ENCODE results near the gene BAX.

DNA sequence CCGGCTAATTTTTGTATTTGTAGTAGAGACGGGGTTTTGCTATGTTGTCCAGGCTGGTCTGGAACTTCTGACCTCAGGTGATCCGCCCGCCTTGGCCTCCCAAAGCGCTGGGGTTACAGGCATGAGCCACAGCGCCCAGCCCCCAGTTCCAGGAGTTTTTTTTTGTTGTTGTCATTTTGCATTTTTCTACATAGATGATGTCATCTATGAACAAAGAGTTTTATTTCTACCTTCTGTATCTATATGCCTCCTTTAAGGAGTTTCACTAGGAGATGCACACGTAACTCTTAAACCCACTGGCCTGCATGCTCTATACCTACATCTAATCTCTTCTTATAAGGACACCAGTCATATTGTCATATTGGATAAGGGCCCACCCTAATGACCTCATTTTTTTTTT, 16.4 kb upstream of the BAX start:
- TF ChIP-seq, protein P1, sequence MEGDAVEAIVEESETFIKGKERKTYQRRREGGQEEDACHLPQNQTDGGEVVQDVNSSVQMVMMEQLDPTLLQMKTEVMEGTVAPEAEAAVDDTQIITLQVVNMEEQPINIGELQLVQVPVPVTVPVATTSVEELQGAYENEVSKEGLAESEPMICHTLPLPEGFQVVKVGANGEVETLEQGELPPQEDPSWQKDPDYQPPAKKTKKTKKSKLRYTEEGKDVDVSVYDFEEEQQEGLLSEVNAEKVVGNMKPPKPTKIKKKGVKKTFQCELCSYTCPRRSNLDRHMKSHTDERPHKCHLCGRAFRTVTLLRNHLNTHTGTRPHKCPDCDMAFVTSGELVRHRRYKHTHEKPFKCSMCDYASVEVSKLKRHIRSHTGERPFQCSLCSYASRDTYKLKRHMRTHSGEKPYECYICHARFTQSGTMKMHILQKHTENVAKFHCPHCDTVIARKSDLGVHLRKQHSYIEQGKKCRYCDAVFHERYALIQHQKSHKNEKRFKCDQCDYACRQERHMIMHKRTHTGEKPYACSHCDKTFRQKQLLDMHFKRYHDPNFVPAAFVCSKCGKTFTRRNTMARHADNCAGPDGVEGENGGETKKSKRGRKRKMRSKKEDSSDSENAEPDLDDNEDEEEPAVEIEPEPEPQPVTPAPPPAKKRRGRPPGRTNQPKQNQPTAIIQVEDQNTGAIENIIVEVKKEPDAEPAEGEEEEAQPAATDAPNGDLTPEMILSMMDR (IDR thresholded peaks at IDR 0.05; ENCODE audit: low read depth, low read length) = no peak
- no peak for TF ChIP-seq POLR2A (IDR thresholded peaks at IDR 0.05; ENCODE audit: extremely low read depth, insufficient read length)
- TF ChIP-seq, protein P2, sequence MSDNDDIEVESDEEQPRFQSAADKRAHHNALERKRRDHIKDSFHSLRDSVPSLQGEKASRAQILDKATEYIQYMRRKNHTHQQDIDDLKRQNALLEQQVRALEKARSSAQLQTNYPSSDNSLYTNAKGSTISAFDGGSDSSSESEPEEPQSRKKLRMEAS (IDR thresholded peaks at IDR 0.05; ENCODE audit: low read depth, low read length) = no peak
- TF ChIP-seq MYC (IDR thresholded peaks at IDR 0.05; ENCODE audit: low read depth, low read length) = no peak
